HEK293 (cell line): Measurements from ENCODE around the gene INHBA.

Experiments
- CTCF ChIA-PET: fragments of 350-600 bp; formaldehyde crosslinking; extraction: SDS; loops from one replicate; lab custom pipeline; 2021; ENCODE audit warnings: antibody characterized with exemption; lab: Yijun Ruan, JAX
- POLR2A ChIA-PET: fragments of 300-600 bp; formaldehyde crosslinking; extraction: SDS; loops from one replicate; lab custom pipeline; 2020; ENCODE audit warnings: antibody characterized with exemption, inconsistent platforms; lab: Yijun Ruan, JAX
- H3K27ac ChIP-seq: fragments of 200-500 bp; sonication (Bioruptor generic); 2 replicates; pipeline ENCODE4 v1.5.1; 2014; ENCODE audit warnings: low read depth, low read length, control low read depth, inconsistent platforms; ENCODE audit errors: extremely low read depth
- H3K36me3 ChIP-seq, 2 experiments: fragments of 200-500 bp in 1 of 2; sonication (Bioruptor generic) in 1 of 2; 1 replicate in 1 of 2; 2 replicates in 1 of 2; pipeline ENCODE4 v1.5.1; 2014 to 2017; ENCODE audit warnings: inconsistent platforms in 2 of 2, low read length in 2 of 2; ENCODE audit not compliant: control insufficient read depth in 2 of 2, insufficient read depth in 1 of 2
- H3K4me1 ChIP-seq: fragments of 200-500 bp; sonication (Bioruptor generic); 2 replicates; pipeline ENCODE4 v1.5.1; 2014; ENCODE audit warnings: mild to moderate bottlenecking, low read length, inconsistent platforms; ENCODE audit not compliant: control insufficient read depth, insufficient read depth
- H3K4me3 ChIP-seq: 2 replicates; pipeline ENCODE4 v1.5.1; 2011; ENCODE audit warnings: low read depth, mild to moderate bottlenecking, control low read depth, low read length, moderate library complexity
- H3K9me3 ChIP-seq: fragments of 200-500 bp; sonication (Bioruptor generic); 2 replicates; pipeline ENCODE4 v1.5.1; 2014; ENCODE audit warnings: low read depth, low read length, inconsistent platforms; ENCODE audit not compliant: control insufficient read depth, insufficient read depth
- GLI4 ChIP-seq: fragments of 450-650 bp; formaldehyde crosslinking; IDR thresholded peaks from 2 replicates; pipeline ENCODE4 v1.5.1; 2016; ENCODE audit warnings: missing biosample characterization, missing genetic modification characterization
- KLF16 ChIP-seq: fragments of 450-650 bp; formaldehyde crosslinking; IDR thresholded peaks from 2 replicates; pipeline ENCODE4 v1.5.1; 2017; ENCODE audit warnings: missing biosample characterization, missing genetic modification characterization
- PATZ1 ChIP-seq: fragments of 450-650 bp; formaldehyde crosslinking; IDR thresholded peaks from 2 replicates; pipeline ENCODE4 v1.5.1; 2016; ENCODE audit warnings: missing biosample characterization, missing genetic modification characterization
- REST ChIP-seq: fragments of 450-650 bp; formaldehyde crosslinking; IDR thresholded peaks from 2 replicates; pipeline ENCODE4 v1.5.1; 2016; ENCODE audit warnings: missing biosample characterization, missing genetic modification characterization
- ZBTB7A ChIP-seq: fragments of 450-650 bp; formaldehyde crosslinking; IDR thresholded peaks from 2 replicates; pipeline ENCODE4 v1.5.1; 2016; ENCODE audit warnings: low read depth, missing biosample characterization, missing genetic modification characterization
- ZFP37 ChIP-seq: fragments of 450-650 bp; formaldehyde crosslinking; IDR thresholded peaks from 2 replicates; pipeline ENCODE4 v1.5.1; 2016; ENCODE audit warnings: missing biosample characterization, missing genetic modification characterization
- ZNF133 ChIP-seq: fragments of 450-650 bp; formaldehyde crosslinking; IDR thresholded peaks from 2 replicates; pipeline ENCODE4 v1.5.1; 2016; ENCODE audit warnings: missing biosample characterization, missing genetic modification characterization
- ZNF140 ChIP-seq: fragments of 450-650 bp; formaldehyde crosslinking; IDR thresholded peaks from 2 replicates; pipeline ENCODE4 v1.5.1; 2016; ENCODE audit warnings: missing biosample characterization, missing genetic modification characterization
- ZNF155 ChIP-seq: fragments of 450-650 bp; formaldehyde crosslinking; IDR thresholded peaks from 2 replicates; pipeline ENCODE4 v1.5.1; 2016; ENCODE audit warnings: missing biosample characterization, missing genetic modification characterization
- ZNF19 ChIP-seq: fragments of 450-650 bp; formaldehyde crosslinking; IDR thresholded peaks from 2 replicates; pipeline ENCODE4; 2016; ENCODE audit warnings: missing biosample characterization, missing genetic modification characterization, low read depth
- ZNF2 ChIP-seq: fragments of 450-650 bp; formaldehyde crosslinking; IDR thresholded peaks from 2 replicates; pipeline ENCODE4 v1.5.1; 2016; ENCODE audit warnings: missing biosample characterization, missing genetic modification characterization
- ZNF214 ChIP-seq: fragments of 450-650 bp; formaldehyde crosslinking; IDR thresholded peaks from 2 replicates; pipeline ENCODE4 v1.5.1; 2017; ENCODE audit warnings: missing biosample characterization, mild to moderate bottlenecking, missing genetic modification characterization, borderline replicate concordance
- ZNF248 ChIP-seq: fragments of 450-650 bp; formaldehyde crosslinking; IDR thresholded peaks from 2 replicates; pipeline ENCODE4 v1.5.1; 2017; ENCODE audit warnings: missing biosample characterization, missing genetic modification characterization
- ZNF280C ChIP-seq: fragments of 450-650 bp; formaldehyde crosslinking; IDR thresholded peaks from 2 replicates; pipeline ENCODE4 v1.5.1; 2016; ENCODE audit warnings: missing biosample characterization, missing genetic modification characterization
- ZNF404 ChIP-seq: fragments of 450-650 bp; formaldehyde crosslinking; IDR thresholded peaks from 2 replicates; pipeline ENCODE4 v1.5.1; 2017; ENCODE audit warnings: missing biosample characterization, missing genetic modification characterization
- ZNF513 ChIP-seq: fragments of 450-650 bp; IDR thresholded peaks from 2 replicates; pipeline ENCODE4 v1.5.1; 2018; ENCODE audit warnings: missing biosample characterization, missing genetic modification characterization
- ZNF544 ChIP-seq: fragments of 450-650 bp; formaldehyde crosslinking; IDR thresholded peaks from 2 replicates; pipeline ENCODE4 v1.5.0; 2017; ENCODE audit warnings: missing biosample characterization, missing genetic modification characterization
- ZNF580 ChIP-seq: fragments of 450-650 bp; formaldehyde crosslinking; IDR thresholded peaks from 2 replicates; pipeline ENCODE4 v1.5.1; 2016; ENCODE audit warnings: missing biosample characterization, missing genetic modification characterization
- ZNF785 ChIP-seq: fragments of 450-650 bp; formaldehyde crosslinking; IDR thresholded peaks from 2 replicates; pipeline ENCODE4 v1.5.1; 2016; ENCODE audit warnings: missing biosample characterization, missing genetic modification characterization

INHBA gene

GRCh38 chr7:41730161-41730560, 27.3 kb upstream of the INHBA start:
- no peaks in the 10 kb centered on the region for H3K36me3 ChIP-seq
- ChIA-PET CTCF (interaction anchor here (0.5 to 1.5 kb wide), 8 partner anchors 8 to 1517 kb away, joined by 3 to 4 read pairs (median 4); no protein-coding TSS in a partner anchor), POLR2A (no interaction called here)
- peak overlapping the region; percentile 27; the same call in 1 of the 2 replicates for H3K27ac ChIP-seq
- H3K4me3 ChIP-seq = no peak overlapping the region
- H3K4me1 ChIP-seq = peaks cover 8% of the 10 kb centered on the region; the same call in 1 of the 2 replicates
- TF ChIP-seq KLF16 (tag by site-specific recombination) (no peak), ZNF544 (tag by site-specific recombination) (no peak), REST (no peak), GLI4 (no peak), ZNF513 (tag by site-specific recombination) (no peak), ZNF19 (tag by site-specific recombination) (no peak), ZNF785 (tag by site-specific recombination) (no peak), ZNF140 (no peak), ZNF2 (tag by site-specific recombination) (no peak), PATZ1 (tag by site-specific recombination) (no peak), ZNF248 (tag by site-specific recombination) (no peak), ZNF214 (tag by site-specific recombination) (no peak), ZNF580 (tag by site-specific recombination) (no peak), ZNF404 (tag by site-specific recombination) (no peak), ZNF155 (tag by site-specific recombination) (no peak), ZNF133 (tag by site-specific recombination) (no peak), ZFP37 (tag by site-specific recombination) (no peak), ZBTB7A (tag by site-specific recombination) (no peak), ZNF280C (tag by site-specific recombination) (no peak)
- no peaks in the 10 kb centered on the region for H3K9me3 ChIP-seq
